C4-2B (cell line): ENCODE results near the gene ACSM6.
"Not testable (repeated sequence)": the region's sequence is repeated elsewhere in the genome, so short reads cannot be mapped to it uniquely, and the experiment has no call there.

Experiments
- H3K27ac ChIP-seq: fragments of 450-650 bp; 2 replicates; pipeline ENCODE4 v1.5.1; 2017
- CTCF ChIP-seq: fragments of 450-650 bp; conservative IDR thresholded peaks from 2 replicates; pipeline ENCODE4 v1.5.1; 2017; ENCODE audit warnings: mild to moderate bottlenecking
- ZFX ChIP-seq: fragments of 450-650 bp; IDR thresholded peaks from 2 replicates; pipeline ENCODE4 v1.6.1; 2017

Gene ACSM6

DNA sequence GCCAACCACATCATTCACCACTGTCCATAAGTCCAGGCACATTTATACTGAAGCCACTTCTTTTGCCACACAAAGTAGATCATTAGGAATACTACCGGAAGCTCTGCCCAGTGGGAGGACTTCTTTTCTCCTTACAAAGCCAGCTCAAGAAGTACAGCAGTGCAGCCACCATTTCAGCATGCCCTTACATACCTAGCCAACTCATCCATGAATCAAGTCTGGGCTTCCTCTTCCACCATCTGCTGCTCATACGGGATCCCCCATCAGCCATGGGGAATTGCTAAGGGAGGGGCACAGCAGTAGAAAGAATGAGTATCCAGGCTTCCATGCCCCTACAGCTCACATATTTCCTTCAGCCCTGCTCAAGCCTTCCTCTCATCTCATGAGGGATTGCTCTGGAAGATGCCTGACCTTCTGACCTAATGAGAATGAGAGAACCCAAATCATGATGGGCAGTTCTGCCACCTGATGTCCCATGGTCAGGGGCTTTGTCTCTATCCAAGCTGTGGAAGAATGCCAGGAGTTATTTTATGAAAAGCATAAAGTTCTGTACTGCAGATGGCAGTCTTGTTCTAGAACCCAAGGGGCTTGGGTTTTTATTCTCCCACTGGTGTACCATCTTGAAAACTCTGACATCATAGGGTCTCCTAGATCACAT lies 39.5 kb downstream of the ACSM6 start:
- no peak for TF ChIP-seq ZFX
- no peak for TF ChIP-seq CTCF
- no peak overlapping the region for H3K27ac ChIP-seq

DNA sequence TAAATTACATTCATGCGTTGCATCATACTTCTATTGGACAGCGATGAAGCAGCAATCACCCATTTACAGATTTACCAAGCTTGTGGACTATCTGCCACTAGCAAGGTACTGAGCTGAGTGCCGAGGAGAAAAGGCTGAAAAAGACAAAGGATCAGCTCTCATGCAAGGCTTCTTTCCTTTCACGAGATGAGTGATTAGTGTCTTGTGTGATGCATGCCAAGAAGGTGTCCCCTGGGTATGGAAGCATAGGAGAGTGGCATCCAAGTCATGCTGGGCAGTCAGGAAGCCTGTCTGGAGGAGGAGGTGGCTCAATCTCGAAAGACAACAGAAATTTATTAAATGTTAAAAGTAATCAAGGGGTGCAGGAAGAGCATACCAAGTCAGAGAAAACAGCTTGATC lies 40.9 kb downstream of the ACSM6 start:
- TF ChIP-seq CTCF (no peak), ZFX (no peak)
- no peak overlapping the region for H3K27ac ChIP-seq

DNA sequence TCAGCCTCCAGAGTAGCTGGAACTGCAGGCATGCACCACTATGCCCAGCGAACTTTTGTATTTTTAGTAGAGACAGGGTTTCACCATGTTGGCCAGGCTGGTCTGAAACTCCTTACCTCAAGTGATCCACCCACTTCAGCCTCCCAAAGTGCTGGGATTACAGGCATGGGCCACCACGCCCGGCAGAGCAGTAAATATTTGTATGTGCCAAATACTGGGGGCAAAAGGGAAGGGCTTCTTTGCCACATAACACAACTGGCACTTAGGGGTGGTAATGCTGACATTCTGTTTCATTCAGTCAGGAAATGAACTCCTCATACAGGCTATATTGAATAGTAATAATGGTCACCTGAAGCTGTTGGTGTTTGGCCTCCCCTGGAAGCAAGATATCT lies 41.6 kb downstream of the ACSM6 start:
- TF ChIP-seq ZFX (no peak), CTCF (no peak)
- no peak overlapping the region for H3K27ac ChIP-seq

- H3K27ac ChIP-seq = no peak overlapping the region
These were observed 42.2 kb downstream of the ACSM6 start for GRCh38 chr10:95236068-95236903.

DNA sequence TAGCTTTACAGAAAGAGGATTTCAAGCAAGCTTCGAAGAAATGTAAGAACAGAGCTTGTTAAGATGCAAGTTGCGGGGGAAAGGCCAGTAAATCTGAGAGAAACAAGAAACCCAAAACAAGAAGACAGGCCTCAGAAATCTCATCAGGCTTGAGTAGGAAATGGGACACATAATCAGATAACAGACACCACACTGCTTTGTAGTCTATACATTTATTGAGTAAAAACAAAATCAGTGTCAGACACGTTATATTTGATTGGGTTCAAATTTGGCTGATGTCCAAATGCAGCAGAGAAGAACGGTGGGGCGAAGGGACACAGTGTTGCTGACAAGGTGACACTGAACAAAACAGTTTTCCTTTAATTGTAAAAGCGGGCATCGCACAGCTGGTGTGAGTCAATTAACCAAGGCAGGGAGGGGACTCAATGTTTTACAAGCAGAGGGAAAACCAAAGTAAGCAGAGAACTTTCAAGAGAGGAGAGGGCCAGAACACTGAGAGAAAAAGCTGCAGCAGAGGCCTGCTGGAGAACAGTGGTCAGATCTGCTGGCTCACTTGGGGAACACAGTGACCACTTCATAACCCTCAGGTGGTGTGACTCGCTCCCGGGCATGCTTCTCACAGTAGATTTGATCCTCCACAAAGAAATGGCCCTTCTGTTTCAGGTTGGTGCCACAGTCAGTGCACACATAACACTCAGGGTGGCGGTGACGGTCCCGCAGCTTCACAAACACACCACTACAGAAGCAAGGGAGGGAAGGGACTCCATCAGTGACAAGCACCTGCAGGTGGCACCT lies 43.5 kb downstream of the ACSM6 start:
- no peak overlapping the region for H3K27ac ChIP-seq
- TF ChIP-seq ZFX = no peak

More at GRCh38 chr10:95236068-95236903, 42.2 kb downstream of the ACSM6 start:
- TF ChIP-seq ZFX (no peak), CTCF (no peak)

DNA sequence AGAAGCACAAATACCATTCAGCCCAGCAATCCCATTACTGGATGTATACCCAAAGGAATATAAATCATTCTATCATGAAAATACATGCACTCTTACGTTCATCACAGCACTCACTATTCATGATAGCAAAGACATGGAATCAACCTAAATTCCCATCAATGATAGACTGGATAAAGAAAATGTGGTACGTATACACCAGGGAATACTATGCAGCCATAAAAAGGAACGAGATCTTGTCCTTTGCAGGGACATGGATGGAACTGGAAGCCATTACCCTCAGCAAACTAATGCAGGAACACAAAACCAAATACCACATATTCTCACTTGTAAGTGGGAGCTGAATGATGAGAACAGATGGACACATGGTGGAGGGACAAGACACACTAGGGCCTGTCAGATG lies 46.1 kb downstream of the ACSM6 start:
- H3K27ac ChIP-seq = not testable (repeated sequence)

DNA sequence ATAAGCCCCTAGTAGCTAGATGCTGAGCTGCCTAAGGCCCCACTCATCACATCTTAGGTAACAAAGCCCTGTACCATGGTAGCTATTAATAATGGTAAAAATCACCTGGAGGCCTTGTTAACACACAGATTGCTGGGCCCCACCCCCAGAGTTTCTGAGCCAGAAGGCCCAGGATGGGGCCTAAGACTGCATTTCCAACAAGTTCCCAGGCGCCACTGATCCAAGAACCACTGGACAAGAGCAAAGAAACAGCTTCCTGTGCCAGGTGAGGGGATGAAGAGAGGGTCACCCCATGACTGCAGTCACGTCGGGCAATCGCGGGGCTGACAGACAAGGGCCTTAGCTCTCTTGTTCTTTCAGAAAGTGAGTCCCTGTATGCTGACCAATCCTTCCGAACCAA lies 46.8 kb downstream of the ACSM6 start:
- no peak overlapping the region for H3K27ac ChIP-seq
- TF ChIP-seq ZFX (no peak), CTCF (no peak)

GRCh38 chr10:95241533-95241932 lies 47.5 kb downstream of the ACSM6 start:
- H3K27ac ChIP-seq = no peak overlapping the region

More at GRCh38 chr10:95241533-95241932, 47.5 kb downstream of the ACSM6 start:
- TF ChIP-seq ZFX (no peak), CTCF (no peak)
